ENCODE measurements around the gene CD79A.

CD79A gene

GRCh38 chr19:41883821-41884733, 7.0 kb downstream of the CD79A start:
- peak; percentile 94 to 95 for DNase-seq

- DNase-seq: peak in 1 of 2 experiments; percentile 76
Measured at GRCh38 chr19:41886761-41887710, 10.0 kb downstream of the CD79A start.

- DNase-seq: peak; percentile 89 to 91
Measured at GRCh38 chr19:41887711-41888382, 10.8 kb downstream of the CD79A start.

- peak in 1 of 2 experiments; percentile 40 for DNase-seq
Measured at GRCh38 chr19:41888926-41889325, 11.8 kb downstream of the CD79A start.

- no peak for DNase-seq
Measured at GRCh38 chr19:41889896-41890295, 12.8 kb downstream of the CD79A start.

DNA sequence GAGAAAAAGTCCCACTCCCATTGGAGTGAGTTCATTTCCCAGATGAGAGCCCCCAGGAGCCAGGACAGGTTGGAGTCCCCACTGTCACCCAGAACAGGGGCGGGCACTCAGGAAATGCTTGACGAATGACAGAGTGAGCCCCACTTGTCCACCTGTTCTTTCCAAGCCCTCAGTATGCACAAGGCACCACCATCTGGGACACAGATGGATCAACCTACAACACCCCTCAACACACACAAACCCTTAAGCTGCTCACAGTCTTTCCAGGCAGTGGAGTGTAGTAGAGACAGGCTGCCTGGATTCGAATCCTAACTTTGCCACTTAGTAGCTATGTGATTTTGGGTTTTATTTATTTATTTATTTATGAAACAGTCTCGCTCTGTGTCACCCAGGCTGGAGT, 13.9 kb downstream of the CD79A start:
- DNase-seq: no peak

DNA sequence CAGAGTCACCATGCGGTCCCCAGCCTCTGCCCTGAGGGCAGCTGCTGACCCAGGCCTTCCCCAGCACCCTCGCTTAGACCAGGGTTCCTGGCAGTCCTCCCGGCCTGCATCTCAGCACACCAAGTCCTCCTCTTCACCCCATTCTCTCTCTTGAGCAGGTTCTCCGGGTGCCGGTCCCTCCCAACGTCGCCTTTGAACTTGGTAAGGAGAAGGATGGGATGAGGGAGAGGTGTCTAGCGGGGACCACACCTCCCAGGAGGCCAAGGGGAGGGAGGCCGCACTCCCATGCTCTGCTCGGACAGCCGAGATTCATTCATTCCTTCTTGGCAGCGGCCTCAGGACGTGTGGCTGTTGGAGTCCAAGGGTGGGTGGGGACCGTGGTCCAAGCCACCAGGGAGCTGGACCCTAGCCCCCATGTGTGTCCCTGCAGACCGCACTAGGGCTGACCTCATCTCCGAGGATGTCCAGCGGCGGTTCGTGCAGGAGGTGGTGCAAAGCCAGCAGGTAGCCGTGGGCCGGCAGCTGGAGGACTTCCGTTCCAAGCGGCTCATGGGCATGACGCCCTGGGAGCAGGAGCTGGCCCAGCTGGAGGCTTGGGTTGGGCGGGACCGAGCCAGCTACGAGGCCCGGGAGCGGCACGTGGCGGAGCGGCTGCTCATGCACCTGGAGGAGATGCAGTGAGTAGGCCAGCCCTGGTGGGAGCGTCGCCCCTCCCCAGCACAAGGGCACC, 15.3 kb downstream of the CD79A start:
- DNase-seq: no peak

GRCh38 chr19:41893899-41894298, 16.8 kb downstream of the CD79A start:
- peak in 1 of 2 experiments; percentile 55 for DNase-seq

GRCh38 chr19:41894350-41894749, 17.3 kb downstream of the CD79A start:
- DNase-seq: no peak

- DNase-seq: peak; percentile 45 to 49
Measured at GRCh38 chr19:41895745-41896580, 18.9 kb downstream of the CD79A start.

DNA sequence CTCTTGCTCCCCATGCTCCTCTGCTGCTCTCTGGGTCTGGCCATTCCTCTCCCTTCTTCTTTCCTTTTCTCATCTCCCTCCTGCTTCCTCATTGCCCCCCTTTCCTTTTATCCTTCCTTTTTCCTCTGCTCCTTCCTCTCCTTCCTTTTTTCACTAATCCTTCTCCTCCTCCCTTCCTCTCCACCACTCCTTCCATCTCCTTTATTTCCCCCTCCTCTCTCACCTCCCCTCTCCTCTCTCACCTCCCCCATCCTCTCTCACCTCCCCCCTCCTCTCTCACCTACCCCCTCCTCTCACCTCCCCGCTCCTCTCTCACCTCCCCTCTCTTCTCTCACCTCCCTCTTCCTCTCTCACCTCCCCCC, 19.5 kb downstream of the CD79A start:
- DNase-seq: no peak

DNA sequence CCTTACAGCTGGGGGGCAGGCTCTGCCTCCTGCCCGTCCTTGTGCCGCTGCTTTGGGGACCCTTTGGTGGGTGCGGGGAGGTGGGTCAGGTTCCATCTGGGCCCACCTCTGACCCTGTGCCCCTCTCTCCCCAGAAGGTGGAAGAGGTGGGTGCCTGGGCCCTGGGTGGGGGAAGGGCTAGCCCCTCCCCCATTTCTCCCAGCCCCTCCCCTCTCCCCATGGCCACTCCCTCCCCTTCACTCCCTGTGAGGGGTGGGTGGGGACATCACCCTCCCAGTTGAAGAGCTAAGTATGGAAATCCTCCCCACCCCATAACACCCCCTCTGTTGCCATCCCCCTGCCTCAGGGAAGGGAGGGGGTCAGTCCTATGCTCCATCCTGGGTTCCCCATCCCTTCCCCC, 20.1 kb downstream of the CD79A start:
- no peak for DNase-seq

- DNase-seq: no peak
Measured at GRCh38 chr19:41897820-41898219, 20.7 kb downstream of the CD79A start.

- no peak for DNase-seq
Measured at GRCh38 chr19:41898235-41898634, 21.2 kb downstream of the CD79A start.

GRCh38 chr19:41901707-41902360, 24.8 kb downstream of the CD79A start:
- DNase-seq: no peak

DNA sequence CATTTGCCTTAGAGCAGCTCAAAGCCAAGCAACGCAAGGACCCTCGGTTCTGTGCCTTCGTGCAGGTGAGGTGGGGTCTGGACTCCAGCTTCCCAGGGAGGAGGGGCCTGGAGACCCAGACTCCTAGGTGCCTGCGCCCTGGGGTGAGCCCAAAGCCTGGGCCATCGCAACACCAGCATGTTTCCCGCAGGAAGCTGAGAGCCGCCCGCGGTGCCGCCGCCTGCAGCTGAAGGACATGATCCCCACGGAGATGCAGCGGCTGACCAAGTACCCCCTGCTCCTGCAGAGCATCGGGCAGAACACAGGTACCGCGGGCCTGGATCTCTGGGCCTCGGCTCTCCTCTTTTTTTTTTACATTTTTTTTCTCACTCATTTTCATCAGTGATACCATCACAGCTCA, 25.5 kb downstream of the CD79A start:
- no peak for DNase-seq

GRCh38 chr19:41903193-41903953, 26.3 kb downstream of the CD79A start:
- DNase-seq: no peak

DNA sequence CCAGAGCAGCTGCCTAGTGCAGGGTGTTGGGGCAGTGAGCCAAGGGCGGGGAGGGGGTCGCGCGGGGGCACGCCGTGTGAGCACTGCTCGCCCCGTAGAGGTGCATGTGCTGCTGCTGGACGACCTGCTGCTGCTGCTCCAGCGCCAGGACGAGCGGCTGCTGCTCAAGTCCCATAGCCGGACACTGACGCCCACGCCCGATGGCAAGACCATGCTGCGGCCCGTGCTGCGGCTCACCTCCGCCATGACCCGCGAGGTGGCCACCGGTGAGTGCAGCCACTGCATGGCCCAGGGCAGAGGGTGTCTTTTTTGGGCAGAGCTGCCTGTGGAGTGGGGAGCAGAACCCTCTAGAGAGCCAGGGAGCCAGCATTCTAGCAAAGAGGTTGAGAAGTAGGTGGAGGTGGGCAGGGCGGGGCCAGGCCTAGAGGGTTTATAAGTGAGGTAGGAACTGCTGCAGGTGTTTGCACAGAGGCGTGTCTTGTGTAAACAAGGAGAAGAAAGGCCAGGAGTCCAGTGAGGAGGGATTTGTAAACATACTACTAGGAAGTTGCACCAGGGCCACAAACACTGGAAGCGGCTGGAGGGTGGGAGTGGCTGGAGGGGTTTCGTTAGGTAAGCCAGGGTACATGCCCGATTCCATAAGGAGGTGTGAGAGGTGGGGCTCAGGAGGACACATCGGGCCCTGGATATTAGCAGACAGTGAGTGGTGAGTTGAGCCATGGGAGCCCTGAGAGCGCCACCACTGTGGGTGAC, 27.2 kb downstream of the CD79A start:
- no peak for DNase-seq

Measured in activated T-cell treated with anti-CD3 and anti-CD28 coated beads, Interleukin-2, amount 50 U/mL, for 48 hours (primary cell).